CD4-positive, alpha-beta T cell treated with Interleukin-2 at 100 ng/mL for 4 hours (primary cell): ENCODE results near the gene C2CD2.

Experiments
- DNase-seq: peaks from one replicate; pipeline ENCODE4 v3.0.0-alpha.2; 2020; ENCODE audit warnings: low spot score

The C2CD2 gene

GRCh38 chr21:41907496-41908258 lies 46.1 kb downstream of the C2CD2 start:
- DNase-seq: no peak

- DNase-seq: no peak
These were observed 47.0 kb downstream of the C2CD2 start for GRCh38 chr21:41906770-41907169.

DNA sequence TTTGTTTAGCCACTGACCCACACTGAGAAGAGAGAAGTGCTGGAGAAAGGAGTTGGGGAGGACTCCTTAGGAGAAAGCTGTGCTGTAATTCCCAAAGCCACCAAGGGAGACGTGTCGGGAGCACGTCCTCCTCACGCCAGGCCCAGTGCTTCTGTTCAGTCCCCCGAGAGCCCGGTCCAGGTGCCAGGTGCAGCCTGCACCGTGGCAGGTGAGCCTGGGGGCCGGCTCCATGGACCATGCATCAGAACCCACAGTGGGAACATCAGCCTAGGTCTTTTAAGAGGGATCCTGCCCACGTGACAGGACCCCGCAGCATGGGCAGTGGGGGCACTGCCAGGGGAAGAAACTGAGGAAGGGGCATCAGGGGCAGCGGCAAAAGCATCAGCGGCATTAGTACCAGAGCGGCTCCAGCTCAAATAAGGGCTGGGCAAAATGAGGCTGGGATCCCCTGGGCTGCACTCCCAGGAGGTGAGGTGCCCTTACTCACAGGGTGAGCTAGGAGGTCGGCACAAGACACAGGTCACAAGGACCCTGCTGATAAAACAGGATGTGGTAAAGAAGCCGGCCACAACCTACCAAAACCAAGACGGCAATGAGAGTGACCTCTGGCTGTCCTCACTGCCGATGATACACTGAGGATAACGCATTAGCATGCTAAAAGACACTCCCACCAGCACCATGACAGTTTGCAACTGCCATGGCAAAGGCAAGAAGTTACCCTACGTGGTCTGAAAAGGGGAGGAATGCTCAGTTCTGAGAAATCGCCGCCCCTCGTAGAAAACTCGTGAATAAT lies 50.1 kb downstream of the C2CD2 start:
- no peak for DNase-seq

GRCh38 chr21:41902946-41903345 lies 50.9 kb downstream of the C2CD2 start:
- DNase-seq: no peak

DNA sequence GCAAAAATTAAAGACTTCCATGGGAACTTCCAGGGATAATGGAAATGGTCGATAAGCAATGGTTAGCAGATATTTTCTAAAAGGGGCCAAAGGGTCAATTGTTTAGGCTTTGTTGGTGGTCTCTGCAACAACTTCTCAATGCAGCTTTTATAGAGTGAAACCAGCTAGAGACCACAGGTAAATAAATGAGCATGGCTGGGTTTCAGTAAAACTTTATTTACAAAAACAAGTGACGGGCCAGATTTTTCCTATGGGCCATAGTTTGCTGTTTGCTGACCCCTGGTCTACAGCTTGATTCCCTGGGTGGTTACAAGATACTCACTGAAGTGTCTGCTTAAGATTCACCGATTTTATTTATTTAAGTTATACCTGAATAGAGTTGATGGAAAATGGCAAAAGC lies 52.0 kb downstream of the C2CD2 start:
- DNase-seq: no peak

DNA sequence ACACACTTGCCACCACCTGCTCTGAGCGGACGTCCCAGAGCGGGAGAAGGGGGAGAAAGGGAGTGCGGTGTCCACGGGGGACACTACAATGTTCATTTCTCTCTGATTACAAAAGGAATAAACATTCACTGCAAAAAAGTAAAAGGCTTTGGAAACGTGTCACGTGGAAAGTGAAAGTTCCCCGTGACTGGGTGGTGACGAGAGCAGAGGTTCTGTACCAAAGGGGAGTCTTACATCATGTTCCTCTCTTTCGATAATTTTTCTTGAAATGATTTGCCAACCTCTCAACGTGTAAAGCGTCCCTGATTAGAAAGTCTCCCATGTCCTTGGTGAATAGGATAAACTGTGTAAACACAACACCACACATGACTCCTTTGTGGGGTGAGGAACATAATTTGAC lies 52.7 kb downstream of the C2CD2 start:
- DNase-seq: no peak

DNA sequence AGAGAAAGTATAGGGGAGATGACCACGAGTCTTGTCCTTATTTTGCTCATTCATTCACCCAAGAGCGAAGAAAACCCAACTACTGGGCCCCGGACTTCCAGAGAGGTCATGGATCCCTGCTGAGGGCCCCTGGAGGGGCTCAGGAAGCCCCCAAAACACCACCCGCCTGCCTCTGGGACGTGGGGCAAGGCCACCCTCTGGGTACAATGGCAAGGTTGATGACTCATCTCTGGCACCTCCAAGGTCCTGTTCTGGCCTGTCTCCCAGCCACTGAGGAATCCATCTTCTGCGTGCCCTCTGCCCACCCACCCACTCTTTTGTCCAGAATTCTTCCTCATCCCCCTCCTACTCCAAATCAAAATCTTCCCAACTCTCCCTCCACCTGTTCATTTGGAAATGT lies 53.4 kb downstream of the C2CD2 start:
- no peak for DNase-seq

DNA sequence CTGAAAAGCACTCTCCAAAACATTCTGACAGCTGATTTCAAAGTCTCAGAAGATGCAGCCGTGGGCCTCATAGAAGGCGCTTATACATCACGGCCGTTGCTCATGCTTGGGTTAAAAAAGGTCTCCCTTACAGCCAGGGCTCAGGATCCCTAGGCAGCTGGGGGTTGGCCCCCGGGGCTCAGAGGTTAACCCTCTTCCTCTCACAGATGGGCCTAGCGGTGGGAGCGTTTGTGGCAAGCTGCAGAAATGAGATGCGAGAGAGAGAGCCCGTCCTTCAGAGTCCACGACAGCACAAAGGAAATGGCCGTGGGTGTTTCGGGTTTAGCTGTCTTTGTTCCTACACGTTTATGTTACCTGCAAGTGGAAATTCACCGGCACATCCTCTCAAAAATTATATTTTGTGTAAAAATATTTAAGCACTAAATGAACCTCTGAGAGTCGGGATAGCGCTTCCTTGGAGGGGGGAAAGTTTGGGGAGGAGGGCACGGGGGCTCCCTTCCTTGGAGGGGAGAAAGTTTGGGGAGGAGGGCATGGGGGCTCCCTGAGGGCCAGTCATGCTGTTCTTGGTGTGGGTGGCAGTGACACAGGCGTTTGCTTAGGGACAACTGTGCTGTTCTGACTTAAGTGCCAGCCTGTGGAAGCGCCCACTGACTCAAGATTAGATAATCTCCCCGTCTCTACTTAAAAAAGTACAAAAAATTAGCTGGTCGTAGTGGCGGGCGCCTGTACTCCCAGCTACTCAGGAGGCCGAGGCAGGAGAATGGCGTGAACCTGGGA lies 54.2 kb downstream of the C2CD2 start:
- no peak for DNase-seq

- DNase-seq: no peak
These were observed 54.8 kb downstream of the C2CD2 start for GRCh38 chr21:41898998-41899397.

DNA sequence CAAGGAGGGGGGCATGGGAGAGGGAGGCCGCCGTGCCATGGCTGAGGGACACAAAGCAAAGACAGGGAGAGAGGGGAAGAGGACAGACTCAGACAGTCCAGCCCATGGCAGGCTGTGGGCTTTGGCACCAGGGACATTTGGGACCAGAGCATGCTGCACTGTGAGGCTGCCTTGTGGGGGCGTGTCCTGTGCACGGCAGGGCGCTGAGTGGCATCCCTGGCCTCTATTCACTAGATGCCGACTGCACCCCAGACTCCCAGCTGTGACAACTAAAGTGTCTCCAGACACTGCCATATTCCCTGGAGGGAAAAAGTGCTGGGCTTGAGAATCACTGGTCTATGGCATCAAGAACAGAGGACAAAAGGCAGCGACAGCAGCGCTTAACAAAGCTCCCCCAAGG lies 56.1 kb downstream of the C2CD2 start:
- no peak for DNase-seq

DNA sequence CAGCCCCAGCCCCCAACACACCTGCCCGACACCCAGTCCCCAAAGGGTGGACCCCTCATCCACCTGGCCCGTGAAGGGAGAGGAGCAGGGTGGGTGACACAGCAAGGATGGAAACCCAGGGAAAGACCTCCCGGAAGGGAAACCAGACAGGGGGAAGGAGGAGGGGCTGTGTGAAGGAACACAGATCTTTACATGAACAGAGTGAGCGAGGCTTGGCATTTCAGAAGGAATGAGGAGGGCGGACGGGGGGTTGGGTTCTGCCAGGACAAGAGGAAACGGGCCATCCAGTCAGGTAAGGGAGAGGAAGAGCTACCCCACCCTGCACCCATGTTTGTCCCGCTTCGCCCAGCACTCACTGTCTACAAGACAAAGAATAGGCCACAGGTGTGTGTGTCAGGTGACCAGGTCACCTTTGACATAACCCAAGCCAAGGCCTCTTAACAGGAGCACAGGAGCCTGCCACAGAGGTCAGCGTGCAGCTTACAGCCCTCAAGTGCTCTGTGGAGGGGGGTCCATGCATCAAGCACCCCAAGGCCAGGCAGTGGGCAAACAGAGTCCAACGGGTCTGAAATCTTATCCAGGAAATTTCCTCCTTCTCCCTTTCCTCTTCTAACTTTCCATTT lies 56.7 kb downstream of the C2CD2 start:
- no peak for DNase-seq

DNA sequence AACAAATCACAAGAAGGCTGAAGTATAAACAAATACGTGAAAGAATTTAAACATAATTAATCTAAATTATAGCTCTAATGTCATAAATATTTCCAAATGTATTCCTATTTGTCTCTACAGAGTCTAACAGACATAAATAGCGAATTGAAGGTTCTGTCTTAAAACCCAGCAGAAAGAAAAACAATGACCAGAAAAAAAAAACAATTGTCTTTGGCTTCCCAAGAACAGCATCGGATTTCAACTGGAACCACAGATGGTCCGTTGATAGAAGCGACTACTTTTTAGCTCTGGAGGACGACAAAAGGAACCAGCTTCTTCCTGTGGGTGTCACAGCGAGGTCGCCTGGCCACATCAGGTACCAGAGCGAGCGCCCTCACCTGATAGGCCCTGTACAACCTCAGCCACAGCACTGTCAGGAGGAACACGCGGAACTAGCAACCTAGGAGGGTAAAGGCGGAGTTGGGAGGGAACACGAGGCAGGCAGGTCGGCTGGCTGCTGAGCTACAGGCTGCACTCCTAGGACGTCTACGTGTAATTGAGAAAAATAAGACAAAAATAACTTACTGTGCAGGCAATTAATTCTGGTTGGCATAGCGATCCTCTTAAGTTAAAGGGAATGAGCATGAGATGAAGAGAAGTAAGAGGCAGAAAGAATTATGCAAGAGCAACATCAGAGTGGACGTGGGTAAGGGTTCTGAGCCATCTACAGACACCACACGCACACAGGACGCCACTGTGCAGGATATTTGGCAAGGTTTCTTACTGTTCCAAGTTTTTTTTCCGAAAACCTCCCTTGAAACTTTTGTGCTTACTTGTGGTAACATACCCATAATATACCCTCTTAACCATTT lies 58.0 kb downstream of the C2CD2 start:
- DNase-seq: peak; percentile 51

- DNase-seq: no peak
These were observed 58.8 kb downstream of the C2CD2 start for GRCh38 chr21:41894922-41895557.

DNA sequence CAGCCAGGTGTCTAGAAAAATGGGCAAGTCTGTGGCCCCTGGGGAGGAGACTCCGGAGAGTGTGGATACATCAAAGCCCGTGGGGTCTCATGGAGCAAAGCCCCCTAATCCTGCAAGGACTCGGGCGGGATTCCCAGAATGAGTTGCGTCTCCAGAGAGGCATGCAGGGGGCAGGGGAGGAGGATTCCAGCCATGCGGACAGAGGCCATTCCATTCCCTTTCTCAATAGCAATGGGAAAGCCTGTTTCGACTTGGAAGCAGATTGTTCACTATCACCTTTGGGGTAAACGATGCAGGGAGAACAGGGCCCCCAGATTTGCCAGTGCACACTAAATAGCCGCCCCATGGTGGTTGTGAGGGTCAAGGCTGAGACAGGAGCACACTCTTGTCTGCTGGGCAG lies 59.3 kb downstream of the C2CD2 start:
- DNase-seq: no peak

GRCh38 chr21:41892726-41893125 lies 61.1 kb downstream of the C2CD2 start:
- no peak for DNase-seq

- DNase-seq: no peak
These were observed 62.7 kb downstream of the C2CD2 start for GRCh38 chr21:41891132-41891531.

- no peak for DNase-seq
These were observed 63.5 kb downstream of the C2CD2 start for GRCh38 chr21:41890355-41890754.

DNA sequence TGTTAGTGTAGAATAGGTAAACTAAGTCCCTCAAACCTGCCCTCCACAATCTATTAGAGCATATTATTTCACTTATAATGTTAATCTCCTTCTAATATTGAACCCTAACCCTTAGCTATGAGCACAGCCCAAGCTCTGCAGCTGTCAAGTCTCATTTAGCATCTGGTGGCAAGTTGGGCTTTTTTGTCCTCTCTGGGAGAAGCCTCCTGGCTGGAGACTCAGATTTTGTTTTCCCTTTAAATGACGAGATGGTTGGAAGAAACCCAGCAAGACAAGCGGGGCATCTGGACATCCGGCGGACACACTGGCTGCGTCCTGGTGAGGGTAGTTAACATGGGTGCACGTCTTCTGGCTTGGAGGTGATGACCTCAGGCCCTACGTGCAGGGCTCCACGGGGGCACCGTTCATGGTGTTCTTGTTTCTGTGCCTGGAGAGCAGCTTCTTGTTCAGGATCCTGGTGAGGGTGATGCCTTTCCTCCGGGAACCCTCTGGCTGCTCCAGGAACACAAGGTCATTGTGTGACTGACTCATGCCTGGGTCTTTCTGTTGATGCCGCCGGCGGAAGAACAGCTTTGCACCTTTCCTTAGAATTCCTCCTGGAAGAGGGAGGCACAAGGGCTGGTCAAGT lies 65.0 kb downstream of the C2CD2 start:
- DNase-seq: no peak

GRCh38 chr21:41887667-41888066 lies 66.2 kb downstream of the C2CD2 start:
- no peak for DNase-seq

DNA sequence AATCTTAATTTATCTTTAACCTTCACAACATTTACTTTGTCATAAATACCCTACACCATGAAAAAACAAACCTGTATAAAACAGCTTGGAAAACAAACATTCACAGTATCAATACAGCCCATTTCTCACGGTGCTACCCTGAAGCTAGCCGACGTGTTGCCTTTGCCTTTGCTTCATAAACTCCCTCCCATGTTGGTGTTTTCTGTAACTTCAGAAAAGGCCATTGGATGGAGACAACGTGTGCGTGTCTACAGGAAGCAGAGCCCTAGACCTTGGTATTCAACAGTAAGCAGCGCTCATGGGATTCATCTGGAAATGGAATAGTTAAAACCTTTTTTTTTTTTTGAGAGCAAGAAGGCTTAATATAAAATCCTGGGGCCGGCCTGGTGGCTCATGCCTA lies 67.5 kb downstream of the C2CD2 start:
- no peak for DNase-seq
